GM18951 (cell line): ENCODE results near the gene GNB5.

Experiments used
- POLR2A ChIP-seq: IDR thresholded peaks from 4 replicates; pipeline ENCODE4 v1.6.1; 2011; ENCODE audit warnings: mild to moderate bottlenecking; ENCODE audit not compliant: insufficient read length, insufficient read depth; ENCODE audit errors: extremely low read depth
- in situ Hi-C: fragments of 300-500 bp; cut with MboI; formaldehyde crosslinking; loops from one replicate; pipeline ENCODE4 v1.12.0; 2022; ENCODE audit warnings: low sequenced_read_pairs, mixed read lengths, inconsistent platforms; ENCODE audit not compliant: unreplicated experiment

GNB5 gene

GRCh38 chr15:52220937-52221660, 29.9 kb upstream of the GNB5 start:
- peak; percentile 17 for TF ChIP-seq POLR2A
- in situ Hi-C loops, result no loop called here

- in situ Hi-C loops, result no loop called here
- no peak for TF ChIP-seq POLR2A
Measured at GRCh38 chr15:52220251-52220650, 29.1 kb upstream of the GNB5 start.

- in situ Hi-C loops, result no loop called here
- no peak for TF ChIP-seq POLR2A
Measured at GRCh38 chr15:52218816-52219215, 27.6 kb upstream of the GNB5 start.

GRCh38 chr15:52218371-52218770, 27.2 kb upstream of the GNB5 start:
- TF ChIP-seq POLR2A, result no peak
- in situ Hi-C loops, result no loop called here

- TF ChIP-seq POLR2A, result no peak
- in situ Hi-C loops, result no loop called here
Measured at GRCh38 chr15:52217186-52217585, 26.0 kb upstream of the GNB5 start.

- TF ChIP-seq POLR2A, result no peak
- in situ Hi-C loops, result no loop called here
Measured at GRCh38 chr15:52214553-52214952, 23.4 kb upstream of the GNB5 start.

- TF ChIP-seq POLR2A, result no peak
- in situ Hi-C loops, result no loop called here
Measured at GRCh38 chr15:52213206-52213605, 22.0 kb upstream of the GNB5 start.

- in situ Hi-C loops, result no loop called here
- TF ChIP-seq POLR2A, result no peak
Measured at GRCh38 chr15:52208306-52208946, 17.2 kb upstream of the GNB5 start.

- in situ Hi-C loops, result no loop called here
- no peak for TF ChIP-seq POLR2A
Measured at GRCh38 chr15:52207191-52207590, 16.0 kb upstream of the GNB5 start.

- in situ Hi-C loops, result no loop called here
- TF ChIP-seq POLR2A, result no peak
Measured at GRCh38 chr15:52206446-52206845, 15.3 kb upstream of the GNB5 start.

GRCh38 chr15:52204657-52205056, 13.5 kb upstream of the GNB5 start:
- TF ChIP-seq POLR2A, result no peak
- in situ Hi-C loops, result no loop called here

- in situ Hi-C loops, result no loop called here
- no peak for TF ChIP-seq POLR2A
Measured at GRCh38 chr15:52200831-52201365, 9.7 kb upstream of the GNB5 start.

- in situ Hi-C loops, result no loop called here
- no peak for TF ChIP-seq POLR2A
Measured at GRCh38 chr15:52199271-52199670, 8.1 kb upstream of the GNB5 start.

GRCh38 chr15:52196891-52197290, 5.7 kb upstream of the GNB5 start:
- in situ Hi-C loops, result no loop called here
- TF ChIP-seq POLR2A, result no peak

GRCh38 chr15:52193791-52194190, 2.6 kb upstream of the GNB5 start:
- in situ Hi-C loops, result no loop called here
- no peak for TF ChIP-seq POLR2A

- in situ Hi-C loops, result no loop called here
- TF ChIP-seq POLR2A, result no peak
Measured at GRCh38 chr15:52193321-52193720, 2.1 kb upstream of the GNB5 start.
